ENCODE data around the gene FAM168A. TPM values are rescaled to one million over a fixed set of nuclear protein-coding genes. Genes with fewer than 3 reads are reported as not detected.
"Not testable (repeated sequence)": the region's sequence is repeated elsewhere in the genome, so short reads cannot be mapped to it uniquely, and the experiment has no call there.

Gene FAM168A
- total RNA-seq, 2 donors from 2014 or later: 34.0 to 36.0 TPM

- no peak overlapping the region for H3K4me3 ChIP-seq
- no peaks in the 10 kb centered on the region for H3K4me1 ChIP-seq (ENCODE audit: control insufficient read depth in 1 of 2, low read depth in 2 of 2)
- no peak for ATAC-seq (ENCODE audit: insufficient number of reproducible peaks, low FRiP score, low read depth)
- TF ChIP-seq, protein P1, sequence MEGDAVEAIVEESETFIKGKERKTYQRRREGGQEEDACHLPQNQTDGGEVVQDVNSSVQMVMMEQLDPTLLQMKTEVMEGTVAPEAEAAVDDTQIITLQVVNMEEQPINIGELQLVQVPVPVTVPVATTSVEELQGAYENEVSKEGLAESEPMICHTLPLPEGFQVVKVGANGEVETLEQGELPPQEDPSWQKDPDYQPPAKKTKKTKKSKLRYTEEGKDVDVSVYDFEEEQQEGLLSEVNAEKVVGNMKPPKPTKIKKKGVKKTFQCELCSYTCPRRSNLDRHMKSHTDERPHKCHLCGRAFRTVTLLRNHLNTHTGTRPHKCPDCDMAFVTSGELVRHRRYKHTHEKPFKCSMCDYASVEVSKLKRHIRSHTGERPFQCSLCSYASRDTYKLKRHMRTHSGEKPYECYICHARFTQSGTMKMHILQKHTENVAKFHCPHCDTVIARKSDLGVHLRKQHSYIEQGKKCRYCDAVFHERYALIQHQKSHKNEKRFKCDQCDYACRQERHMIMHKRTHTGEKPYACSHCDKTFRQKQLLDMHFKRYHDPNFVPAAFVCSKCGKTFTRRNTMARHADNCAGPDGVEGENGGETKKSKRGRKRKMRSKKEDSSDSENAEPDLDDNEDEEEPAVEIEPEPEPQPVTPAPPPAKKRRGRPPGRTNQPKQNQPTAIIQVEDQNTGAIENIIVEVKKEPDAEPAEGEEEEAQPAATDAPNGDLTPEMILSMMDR (IDR thresholded peaks at IDR 0.05): no peak
- no peak for DNase-seq (ENCODE audit: low spot score)
- H3K27me3 ChIP-seq (replicated peaks; ENCODE audit: insufficient read depth): no peaks in the 10 kb centered on the region
- H3K9me3 ChIP-seq: peaks cover 12% of the 10 kb centered on the region
- no peak overlapping the region for H3K27ac ChIP-seq
- H3K36me3 ChIP-seq: no peaks in the 10 kb centered on the region
Measured at GRCh38 chr11:73477518-73477917, 120.4 kb downstream of the FAM168A start.

DNA sequence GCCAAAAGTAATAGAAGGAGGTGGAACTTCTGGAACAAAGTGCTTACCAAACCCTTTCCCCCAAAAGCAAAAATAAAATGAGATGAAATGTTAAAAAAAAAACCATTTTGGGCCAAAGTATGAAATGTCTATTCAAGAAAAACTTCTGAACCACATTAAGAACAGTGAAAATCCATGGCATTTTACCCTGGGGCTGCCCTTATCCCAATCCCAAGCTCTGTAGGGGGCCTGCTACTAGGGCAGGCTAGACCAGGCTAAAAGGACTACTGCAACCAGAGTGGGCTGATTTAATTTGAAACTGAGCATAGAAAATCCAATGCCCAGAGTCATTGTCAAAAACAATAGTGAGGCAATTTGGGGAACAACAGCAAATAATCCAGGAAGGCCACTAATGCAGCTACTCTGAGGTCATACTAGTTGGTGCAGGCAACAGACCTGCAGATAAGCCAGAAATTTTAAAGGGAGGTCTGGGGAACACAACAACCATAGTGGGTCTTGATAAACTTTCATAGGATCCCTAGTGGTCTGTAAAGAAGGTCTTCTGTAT is 122.3 kb downstream of the FAM168A start:
- no peaks in the 10 kb centered on the region for H3K4me1 ChIP-seq (ENCODE audit: control insufficient read depth in 1 of 2, low read depth in 2 of 2)
- no peak overlapping the region for H3K27ac ChIP-seq
- no peak for DNase-seq (ENCODE audit: low spot score)
- ATAC-seq (ENCODE audit: insufficient number of reproducible peaks, low FRiP score, low read depth): no peak
- no peaks in the 10 kb centered on the region for H3K27me3 ChIP-seq (replicated peaks; ENCODE audit: insufficient read depth)
- H3K4me3 ChIP-seq: no peak overlapping the region
- no peaks in the 10 kb centered on the region for H3K36me3 ChIP-seq
- TF ChIP-seq, protein P1 (IDR thresholded peaks at IDR 0.05): no peak
- peaks cover 12% of the 10 kb centered on the region for H3K9me3 ChIP-seq

DNA sequence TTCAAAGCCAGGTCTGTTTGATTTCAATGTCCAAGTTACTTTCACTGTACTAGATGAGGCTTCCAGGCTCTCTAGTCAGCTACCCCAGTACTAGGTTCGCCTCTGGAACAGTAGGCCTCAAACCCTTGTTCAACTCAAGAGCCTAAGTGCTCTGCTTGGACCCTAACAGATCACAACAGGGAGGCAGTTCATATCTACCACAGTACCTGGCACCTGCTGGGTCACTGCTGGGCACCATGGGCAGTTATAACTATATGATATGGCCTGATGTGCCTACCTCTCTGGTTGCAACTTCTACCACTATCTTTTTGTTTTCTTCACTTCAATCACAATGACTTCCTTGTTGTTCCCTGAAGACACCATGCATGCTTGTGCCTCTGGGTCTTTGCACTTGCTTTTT is 124.7 kb downstream of the FAM168A start:
- Histone ChIP-seq H3K27me3 (replicated peaks; ENCODE audit: insufficient read depth) (no peaks in the 10 kb centered on the region), H3K27ac (no peak overlapping the region), H3K4me1 (ENCODE audit: control insufficient read depth in 1 of 2, low read depth in 2 of 2) (peaks cover 6 to 22% of the 10 kb centered on the region in 2 donors), H3K9me3 (peaks cover 12% of the 10 kb centered on the region), H3K4me3 (no peak overlapping the region), H3K36me3 (no peaks in the 10 kb centered on the region)
- TF ChIP-seq, protein P1 (IDR thresholded peaks at IDR 0.05): no peak
- ATAC-seq (ENCODE audit: insufficient number of reproducible peaks, low FRiP score, low read depth) (no peak), DNase-seq (ENCODE audit: low spot score) (no peak)

GRCh38 chr11:73470036-73470612 is 127.8 kb downstream of the FAM168A start:
- peak overlapping the region in 1 of 2 donors; percentile 57 for H3K27ac ChIP-seq
- not testable (repeated sequence) for H3K9me3 ChIP-seq; ATAC-seq (ENCODE audit: insufficient number of reproducible peaks, low FRiP score, low read depth); H3K27me3 ChIP-seq (replicated peaks; ENCODE audit: insufficient read depth); H3K36me3 ChIP-seq; DNase-seq (ENCODE audit: low spot score)
- peak overlapping the region; percentile 34 for H3K4me3 ChIP-seq
- H3K4me1 ChIP-seq (ENCODE audit: control insufficient read depth in 1 of 2, low read depth in 2 of 2): peaks cover 9 to 37% of the 10 kb centered on the region in 2 donors

GRCh38 chr11:73469401-73469800 is 128.5 kb downstream of the FAM168A start:
- ATAC-seq (ENCODE audit: insufficient number of reproducible peaks, low FRiP score, low read depth) (peak; percentile 12), DNase-seq (ENCODE audit: low spot score) (peak; percentile 2)
- Histone ChIP-seq H3K9me3 (no peaks in the 10 kb centered on the region), H3K27ac (peak overlapping the region; percentile 14 to 57), H3K4me3 (peak overlapping the region; percentile 34), H3K4me1 (ENCODE audit: control insufficient read depth in 1 of 2, low read depth in 2 of 2) (peaks cover 9 to 37% of the 10 kb centered on the region in 2 donors), H3K27me3 (replicated peaks; ENCODE audit: insufficient read depth) (no peaks in the 10 kb centered on the region), H3K36me3 (no peaks in the 10 kb centered on the region)
- TF ChIP-seq, protein P1 (IDR thresholded peaks at IDR 0.05): no peak
